K562 (cell line): ENCODE measurements around the gene DUSP9. TPM values are rescaled to one million over a fixed set of nuclear protein-coding genes. Genes with fewer than 3 reads are reported as not detected.

Source experiments
- ATAC-seq: fragments of 200-7000 bp; cut with Tn5 transposase; 3 replicates; pipeline ENCODE4 v1.9.1; 2020; ENCODE audit warnings: moderate library complexity
- BruUV-seq: library from RNA; stranded (reverse); fragments of 400-500 nt; replicated peaks from 2 replicates; lab custom pipeline; 2021; lab: Mats Ljungman, UMichigan
- CTCF ChIA-PET: fragments of 300-600 bp; formaldehyde crosslinking; extraction: SDS; loops from one replicate; lab custom pipeline; 2021; ENCODE audit warnings: low intra/inter-chr PET ratio; lab: Yijun Ruan, JAX
- POLR2A ChIA-PET: fragments of 300-600, 350-650 bp; sonication (Branson Sonifier 250); formaldehyde crosslinking; extraction: SDS; loops from one replicate; lab custom pipeline; 2021; ENCODE audit warnings: antibody characterized with exemption, inconsistent platforms; lab: Yijun Ruan, JAX
- DNase-seq, 4 experiments: peaks; one replicate each; pipeline versions ENCODE4 v3.0.0 to v3.0.0-alpha.2; 2011 to 2018; ENCODE audit warnings: low spot score in 3 of 4, mixed read lengths in 3 of 4; ENCODE audit errors: extremely low read depth in 1 of 4
- FAIRE-seq: peaks from 2 replicates; lab custom pipeline; 2011; peaks lifted over from hg19 to GRCh38; lab: Jason Lieb, UNC
- H2AFZ ChIP-seq: 2 replicates; pipeline ENCODE4 v1.6.0; 2011; ENCODE audit warnings: low read depth, low read length, control low read depth, inconsistent platforms
- H3K27ac ChIP-seq: fragments of 200-600 bp; 3 replicates; pipeline ENCODE4 v1.8.0; 2011; ENCODE audit warnings: low read depth, mild to moderate bottlenecking, control low read depth, inconsistent platforms, low read length, moderate library complexity, mixed read lengths; ENCODE audit errors: extremely low read depth
- H3K27me3 ChIP-seq, 2 experiments: fragments of 300-600 bp in 1 of 2; 2 replicates in 1 of 2; 3 replicates in 1 of 2; pipeline versions ENCODE4 v1.6.0 to v1.8.0; 2011; ENCODE audit warnings: inconsistent platforms in 2 of 2, low read length in 2 of 2, mild to moderate bottlenecking in 1 of 2, mixed read lengths in 1 of 2, moderate library complexity in 1 of 2; ENCODE audit not compliant: control insufficient read depth in 2 of 2, insufficient read depth in 2 of 2
- H3K36me3 ChIP-seq: fragments of 300-600 bp; 3 replicates; pipeline ENCODE4 v1.8.0; 2011; ENCODE audit warnings: mild to moderate bottlenecking, low read length, inconsistent platforms; ENCODE audit not compliant: control insufficient read depth, insufficient read depth
- H3K4me1 ChIP-seq, 2 experiments: fragments of 200-600 bp in 1 of 2; replicated peaks in 1 of 2; 2 replicates in 1 of 2; 3 replicates in 1 of 2; pipeline versions ENCODE4 v1.5.1 to v1.8.0; 2011; ENCODE audit warnings: inconsistent platforms in 2 of 2, low read length in 2 of 2, mild to moderate bottlenecking in 1 of 2, mixed read lengths in 1 of 2, moderate library complexity in 1 of 2; ENCODE audit not compliant: control insufficient read depth in 2 of 2, insufficient read depth in 2 of 2
- H3K4me2 ChIP-seq: 2 replicates; pipeline ENCODE4 v1.6.1; 2011; ENCODE audit warnings: low read length, control low read depth, inconsistent platforms, mixed read lengths; ENCODE audit not compliant: insufficient read depth
- H3K4me3 ChIP-seq: fragments of 200-600 bp; sonication (generic), shearing (Covaris generic); 2 replicates; pipeline ENCODE4 v1.5.1; 2016; ENCODE audit warnings: control low read depth, inconsistent platforms
- H3K79me2 ChIP-seq: fragments of 200-600 bp; 3 replicates; pipeline ENCODE4 v1.8.0; 2011; ENCODE audit warnings: low read length, inconsistent platforms; ENCODE audit not compliant: control insufficient read depth, insufficient read depth
- H3K9ac ChIP-seq, 2 experiments: 2 replicates each; pipeline versions ENCODE4 v1.6.0 to v1.6.1; 2011; ENCODE audit warnings: low read depth in 2 of 2, low read length in 2 of 2, control low read depth in 1 of 2, inconsistent platforms in 1 of 2, mild to moderate bottlenecking in 1 of 2, mixed read lengths in 1 of 2; ENCODE audit not compliant: insufficient read depth in 1 of 2
- H3K9me1 ChIP-seq: one replicate; pipeline ENCODE4 v1.6.0; 2011; ENCODE audit warnings: inconsistent platforms, mild to moderate bottlenecking, low read length, moderate library complexity; ENCODE audit not compliant: control insufficient read depth, insufficient read depth
- H3K9me3 ChIP-seq: replicated peaks from 2 replicates; pipeline ENCODE4 v1.5.1; 2011; ENCODE audit warnings: low read depth, low read length, inconsistent platforms; ENCODE audit not compliant: control insufficient read depth, insufficient read depth
- H4K20me1 ChIP-seq: replicated peaks from 2 replicates; pipeline ENCODE4 v1.6.1; 2011; ENCODE audit warnings: low read length, inconsistent platforms, mixed read lengths; ENCODE audit not compliant: control insufficient read depth, insufficient read depth
- DLX4 ChIP-seq: fragments of 250-450 bp; sonication (Bioruptor Pico); IDR thresholded peaks from 2 replicates; pipeline ENCODE4 v1.6.1; 2021; ENCODE audit warnings: mild to moderate bottlenecking
- GATAD2A ChIP-seq: fragments of 450-650 bp; IDR thresholded peaks from 2 replicates; pipeline ENCODE4 v1.6.1; 2017
- MCM2 ChIP-seq: fragments of 450-650 bp; IDR thresholded peaks from 2 replicates; pipeline ENCODE4 v1.6.1; 2017; ENCODE audit warnings: low read depth, mild to moderate bottlenecking
- RBM39 ChIP-seq: fragments of 200-400 bp; formaldehyde crosslinking; optimal IDR thresholded peaks from 2 replicates; pipeline ENCODE3; 2018; ENCODE audit warnings: low read depth, low read length
- ZBTB40 ChIP-seq, 2 experiments: fragments of 450-650 bp in 1 of 2; sonication (generic) in 1 of 2; formaldehyde crosslinking in 1 of 2; IDR thresholded peaks; 2 replicates each; pipeline versions ENCODE4 v1.7.1 to v1.9.0; 2016 to 2022; ENCODE audit warnings: inconsistent platforms in 1 of 2, mild to moderate bottlenecking in 1 of 2, missing genetic modification reagents in 1 of 2
- ZBTB7A ChIP-seq: IDR thresholded peaks from 2 replicates; pipeline ENCODE4 v1.6.1; 2011; ENCODE audit warnings: low read depth, mild to moderate bottlenecking, low read length, moderate library complexity, borderline replicate concordance; ENCODE audit not compliant: control insufficient read depth
- WGBS: fragments of 100-300 bp; shearing (Covaris generic); methylation state at CpG from one replicate; pipeline ENCODE4 v1.1.6; 2016; ENCODE audit warnings: low coverage, mixed read lengths; ENCODE audit not compliant: insufficient coverage; ENCODE audit errors: missing lambda C conversion rate; 5-methylcytosine and 5-hydroxymethylcytosine counted together
- in situ Hi-C: fragments of 300-500 bp; cut with MboI; formaldehyde crosslinking; loops from 4 replicates; pipeline ENCODE4 v1.15.0; 2018; ENCODE audit warnings: inconsistent platforms, mixed read lengths
- intact Hi-C: fragments of 100-400 bp; cut with micrococcal nuclease; formaldehyde crosslinking; loops from 2 replicates; pipeline ENCODE4 v1.14.2; 2022
- polyA plus RNA-seq, 8 experiments: library from polyadenylated mRNA; depleted of rRNA in 4 of 8; stranded (reverse) in 5 of 8; unstranded in 3 of 8; fragments of >200 nt; fragmentation: Nextera tagmentation in 2 of 8; fragmentation: Illumina TruSeq in 1 of 8; extraction: Ambion mirVana in 2 of 8; extraction: Trizol in 1 of 8; gene quantifications; 2 replicates each; pipeline versions ENCODE4 v1.2.1 to v1.2.3, GENCODE V29; 2011 to 2014; ENCODE audit warnings: inconsistent platforms in 1 of 8, missing spikeins in 1 of 8
- total RNA-seq, 7 experiments: library from RNA; depleted of rRNA in 6 of 7; stranded (reverse); fragments of >200 nt in 6 of 7; fragmentation: Illumina TruSeq in 2 of 7; extraction: Trizol in 2 of 7; gene quantifications; 2 replicates each; pipeline versions ENCODE4 v1.2.1 to v1.2.3, GENCODE V29; 2011 to 2021; ENCODE audit warnings: low replicate concordance in 1 of 7

DUSP9 gene
- total and polyA plus RNA-seq, 9 of the 15 experiments (the other 6 are each of a cell fraction or from before 2014, with no cell fraction given), result 0.11 to 14.1 (median 5.5) TPM

- 3% methylated on average over 3 of the region's 4 CpGs for WGBS
- ATAC-seq (no peak), FAIRE-seq (no peak), DNase-seq (no peak)
- Histone ChIP-seq H3K9ac (no peak overlapping the region), H3K9me1 (no peaks in the 10 kb centered on the region), H3K4me1 (peaks cover 0 to 21% of the 10 kb centered on the region in 2 experiments; a peak in 2 of 5 replicates), H3K9me3 (no peaks in the 10 kb centered on the region), H3K4me3 (no peak overlapping the region), H2AFZ (no peak overlapping the region), H3K4me2 (no peak overlapping the region), H3K79me2 (no peaks in the 10 kb centered on the region), H3K27me3 (peaks cover 22 to 38% of the 10 kb centered on the region in 2 experiments), H3K27ac (no peak overlapping the region), H4K20me1 (no peaks in the 10 kb centered on the region), H3K36me3 (no peaks in the 10 kb centered on the region)
- TF ChIP-seq RBM39, result no peak
- TF ChIP-seq ZBTB40 (IDR thresholded peaks at IDR 0.05), result no peak
- no peak for TF ChIP-seq ZBTB40 (CRISPR knock-in tag; IDR thresholded peaks at IDR 0.05)
- no peak for TF ChIP-seq DLX4
- TF ChIP-seq GATAD2A, result no peak
- TF ChIP-seq ZBTB7A, result no peak
- no peak for TF ChIP-seq MCM2
- in situ Hi-C loops (no loop called here), intact Hi-C loops (loop anchor here (5.0 kb wide), 1 partner anchor 57 kb away; no protein-coding TSS in a partner anchor)
- BruUV-seq, result no TSS peak
- CTCF ChIA-PET, result no interaction called here
- POLR2A ChIA-PET, result interaction anchor here (1.2 to 2.3 kb wide), 2 partner anchors 9 to 59 kb away, joined by 4 to 12 read pairs; partner anchors contain the start of gene CCNQ
Observed at GRCh38 chrX:153608806-153609205, 38.2 kb upstream of the DUSP9 start.
